HUES48 (cell line): Measurements from ENCODE around the gene RNF220.

ENCODE experiments used
- H3K27ac ChIP-seq: one replicate; pipeline ENCODE4 v1.7.0; 2013; ENCODE audit warnings: low read depth, low read length, inconsistent platforms
- H3K27me3 ChIP-seq: 2 replicates; pipeline ENCODE4 v1.6.1; 2013; ENCODE audit warnings: mild to moderate bottlenecking, low read length; ENCODE audit not compliant: control insufficient read depth, insufficient read depth
- H3K36me3 ChIP-seq: 2 replicates; pipeline ENCODE4 v1.6.1; 2013; ENCODE audit warnings: low read length; ENCODE audit not compliant: control insufficient read depth, insufficient read depth
- H3K4me1 ChIP-seq: 2 replicates; pipeline ENCODE4 v1.6.1; 2013; ENCODE audit warnings: mild to moderate bottlenecking, low read length; ENCODE audit not compliant: control insufficient read depth, insufficient read depth
- H3K4me3 ChIP-seq: 2 replicates; pipeline ENCODE4 v1.5.1; 2013; ENCODE audit warnings: mild to moderate bottlenecking, low read depth, low read length
- H3K9ac ChIP-seq: 2 replicates; pipeline ENCODE4 v1.6.1; 2013; ENCODE audit warnings: mild to moderate bottlenecking, low read depth, low read length, moderate library complexity
- H3K9me3 ChIP-seq: 2 replicates; pipeline ENCODE4 v1.6.1; 2013; ENCODE audit warnings: low read length; ENCODE audit not compliant: control insufficient read depth, insufficient read depth

Gene RNF220

GRCh38 chr1:44419901-44420300, 14.8 kb downstream of the RNF220 start:
- H3K4me3 ChIP-seq = no peak overlapping the region
- peaks cover 11% of the 10 kb centered on the region; the same call in 1 of the 2 replicates for H3K36me3 ChIP-seq
- H3K9me3 ChIP-seq = no peaks in the 10 kb centered on the region
- H3K9ac ChIP-seq = no peak overlapping the region
- H3K27me3 ChIP-seq = peaks cover 52% of the 10 kb centered on the region
- no peak overlapping the region for H3K27ac ChIP-seq
- peaks cover 48% of the 10 kb centered on the region for H3K4me1 ChIP-seq

GRCh38 chr1:44420535-44420934, 15.5 kb downstream of the RNF220 start:
- no peak overlapping the region for H3K9ac ChIP-seq
- peaks cover 10% of the 10 kb centered on the region; the same call in 1 of the 2 replicates for H3K36me3 ChIP-seq
- H3K27ac ChIP-seq = no peak overlapping the region
- H3K27me3 ChIP-seq = peaks cover 46% of the 10 kb centered on the region
- no peaks in the 10 kb centered on the region for H3K9me3 ChIP-seq
- peaks cover 52% of the 10 kb centered on the region for H3K4me1 ChIP-seq
- H3K4me3 ChIP-seq = no peak overlapping the region

GRCh38 chr1:44421446-44421884, 16.4 kb downstream of the RNF220 start:
- Histone ChIP-seq H3K27ac (no peak overlapping the region), H3K9ac (no peak overlapping the region), H3K4me3 (no peak overlapping the region), H3K4me1 (peaks cover 48% of the 10 kb centered on the region), H3K27me3 (peaks cover 37% of the 10 kb centered on the region), H3K9me3 (no peaks in the 10 kb centered on the region), H3K36me3 (peaks cover under 1% of the 10 kb centered on the region; the same call in 1 of the 2 replicates)

- Histone ChIP-seq H3K27me3 (peaks cover 30% of the 10 kb centered on the region), H3K9me3 (no peaks in the 10 kb centered on the region), H3K27ac (no peak overlapping the region), H3K4me3 (no peak overlapping the region), H3K4me1 (peaks cover 43% of the 10 kb centered on the region), H3K36me3 (no peaks in the 10 kb centered on the region), H3K9ac (no peak overlapping the region)
These were observed 17.1 kb downstream of the RNF220 start for GRCh38 chr1:44422161-44422560.

GRCh38 chr1:44423591-44424537, 18.8 kb downstream of the RNF220 start:
- H3K9ac ChIP-seq = no peak overlapping the region
- no peak overlapping the region for H3K4me3 ChIP-seq
- peaks cover 18% of the 10 kb centered on the region for H3K27me3 ChIP-seq
- H3K4me1 ChIP-seq = peaks cover 40% of the 10 kb centered on the region
- H3K9me3 ChIP-seq = no peaks in the 10 kb centered on the region
- H3K27ac ChIP-seq = no peak overlapping the region
- no peaks in the 10 kb centered on the region for H3K36me3 ChIP-seq

GRCh38 chr1:44424747-44425146, 19.7 kb downstream of the RNF220 start:
- Histone ChIP-seq H3K27ac (no peak overlapping the region), H3K4me1 (peaks cover 46% of the 10 kb centered on the region), H3K36me3 (no peaks in the 10 kb centered on the region), H3K4me3 (no peak overlapping the region), H3K9ac (no peak overlapping the region), H3K9me3 (no peaks in the 10 kb centered on the region), H3K27me3 (peaks cover 10% of the 10 kb centered on the region)

- no peak overlapping the region for H3K27ac ChIP-seq
These were observed 20.5 kb downstream of the RNF220 start for GRCh38 chr1:44425341-44426082.

GRCh38 chr1:44431861-44432260, 26.8 kb downstream of the RNF220 start:
- Histone ChIP-seq H3K4me1 (peaks cover 21% of the 10 kb centered on the region), H3K27ac (no peak overlapping the region), H3K9me3 (no peaks in the 10 kb centered on the region), H3K36me3 (no peaks in the 10 kb centered on the region), H3K4me3 (no peak overlapping the region), H3K27me3 (no peaks in the 10 kb centered on the region), H3K9ac (no peak overlapping the region)

More at GRCh38 chr1:44425341-44426082, 20.5 kb downstream of the RNF220 start:
- no peaks in the 10 kb centered on the region for H3K9me3 ChIP-seq
- H3K9ac ChIP-seq = no peak overlapping the region
- H3K4me3 ChIP-seq = no peak overlapping the region
- peaks cover 46% of the 10 kb centered on the region for H3K4me1 ChIP-seq
- H3K36me3 ChIP-seq = no peaks in the 10 kb centered on the region
- H3K27me3 ChIP-seq = peaks cover 2% of the 10 kb centered on the region

GRCh38 chr1:44433209-44433608, 28.2 kb downstream of the RNF220 start:
- Histone ChIP-seq H3K9me3 (no peaks in the 10 kb centered on the region), H3K36me3 (no peaks in the 10 kb centered on the region), H3K9ac (no peak overlapping the region), H3K27ac (no peak overlapping the region), H3K4me1 (peaks cover 30% of the 10 kb centered on the region), H3K4me3 (no peak overlapping the region), H3K27me3 (no peaks in the 10 kb centered on the region)

GRCh38 chr1:44436401-44437106, 31.5 kb downstream of the RNF220 start:
- Histone ChIP-seq H3K27me3 (no peaks in the 10 kb centered on the region), H3K9ac (no peak overlapping the region), H3K9me3 (no peaks in the 10 kb centered on the region), H3K4me1 (peaks cover 17% of the 10 kb centered on the region), H3K27ac (no peak overlapping the region), H3K36me3 (no peaks in the 10 kb centered on the region), H3K4me3 (no peak overlapping the region)
